SKM-1 treated with dmso at 0.1 percent for 144 hours (cell line): ENCODE data around the gene KPNA6.

Experiments
- DNase-seq: peaks from one replicate; lab custom pipeline; 2025; ENCODE audit not compliant: unreplicated experiment; lab: John Stamatoyannopoulos, UW

KPNA6 gene

DNA sequence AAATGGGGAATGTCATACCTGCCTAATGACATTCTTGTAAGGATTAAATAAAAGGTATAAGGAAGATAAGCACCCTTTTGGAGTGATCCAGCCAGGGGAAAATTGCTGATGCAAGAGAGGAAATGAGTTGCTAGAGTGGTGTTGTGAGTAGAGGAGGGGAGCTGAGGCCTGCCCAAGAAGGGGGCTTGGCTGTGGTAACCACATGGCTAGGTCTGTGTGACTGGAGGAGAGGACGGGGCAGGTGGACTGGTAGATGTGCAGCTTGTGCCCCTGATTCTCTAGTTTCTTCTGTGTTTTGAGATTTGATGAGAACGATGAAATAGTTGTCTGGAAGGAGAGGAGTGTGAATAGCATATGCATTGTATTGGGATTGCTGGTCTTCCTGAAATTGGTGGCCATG lies 78.2 kb downstream of the KPNA6 start:
- DNase-seq: no peak

DNA sequence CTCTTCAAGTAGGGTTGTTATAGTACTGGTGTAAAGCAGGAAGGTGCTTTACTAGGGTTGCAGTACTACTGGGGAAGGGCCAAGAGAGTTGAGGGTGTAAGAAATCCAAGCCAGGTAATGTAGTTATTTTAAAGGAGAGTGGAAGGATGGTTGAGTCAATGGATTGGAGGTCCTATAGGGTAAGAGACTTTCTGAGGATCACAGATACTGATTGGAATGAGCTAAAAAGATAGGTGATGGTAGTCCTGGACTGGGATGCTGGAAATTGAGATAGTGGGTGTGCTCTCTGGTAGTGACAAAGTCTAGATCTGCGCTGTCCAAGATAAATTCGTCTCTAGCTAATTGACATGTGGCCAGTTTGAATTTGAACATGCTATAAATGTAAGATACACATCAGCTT lies 78.6 kb downstream of the KPNA6 start:
- no peak for DNase-seq

DNA sequence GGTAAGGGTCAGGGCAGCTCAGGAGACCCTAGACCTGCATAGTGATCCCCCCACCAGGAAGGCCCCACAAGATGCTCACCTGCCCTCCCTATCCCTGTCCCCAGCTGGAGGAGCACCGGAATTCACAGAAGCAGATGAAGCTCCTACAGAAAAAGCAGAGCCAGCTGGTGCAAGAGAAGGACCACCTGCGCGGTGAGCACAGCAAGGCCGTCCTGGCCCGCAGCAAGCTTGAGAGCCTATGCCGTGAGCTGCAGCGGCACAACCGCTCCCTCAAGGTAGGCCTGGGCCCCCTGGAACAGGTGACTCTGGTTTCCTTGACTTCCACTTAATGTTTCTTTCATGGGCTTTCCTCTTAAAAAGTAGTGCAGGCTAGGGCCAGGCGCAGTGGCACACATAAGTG lies 80.0 kb downstream of the KPNA6 start:
- DNase-seq: no peak

DNA sequence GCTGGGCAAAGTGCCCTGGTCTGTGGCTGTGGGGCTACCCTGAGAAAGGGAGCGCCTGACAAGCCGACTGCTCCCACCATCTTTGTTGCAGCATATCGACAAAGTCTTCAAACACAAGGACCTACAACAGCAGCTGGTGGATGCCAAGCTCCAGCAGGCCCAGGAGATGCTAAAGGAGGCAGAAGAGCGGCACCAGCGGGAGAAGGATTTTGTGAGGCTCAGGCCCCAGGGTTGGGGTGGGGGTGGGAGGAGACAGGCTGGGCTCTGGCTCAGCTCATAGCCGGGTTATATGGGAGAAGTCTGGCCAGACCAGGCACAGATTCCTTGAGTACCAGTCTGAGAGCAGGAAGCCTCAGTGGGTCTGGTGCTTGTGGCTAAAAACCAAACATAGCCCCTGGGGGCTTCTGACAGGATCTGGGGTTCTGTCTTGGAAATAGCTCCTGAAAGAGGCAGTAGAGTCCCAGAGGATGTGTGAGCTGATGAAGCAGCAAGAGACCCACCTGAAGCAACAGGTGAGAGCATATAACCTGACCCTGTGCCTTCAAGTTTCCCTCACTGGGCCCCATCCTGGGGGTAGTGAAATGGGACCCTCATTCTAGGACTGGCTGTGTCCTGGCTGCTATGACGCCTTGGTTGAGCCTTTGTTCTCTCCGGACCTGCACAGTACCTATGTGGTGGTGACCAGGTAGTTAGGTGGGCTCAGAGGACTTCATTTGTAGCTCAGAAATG lies 84.5 kb downstream of the KPNA6 start:
- no peak for DNase-seq

DNA sequence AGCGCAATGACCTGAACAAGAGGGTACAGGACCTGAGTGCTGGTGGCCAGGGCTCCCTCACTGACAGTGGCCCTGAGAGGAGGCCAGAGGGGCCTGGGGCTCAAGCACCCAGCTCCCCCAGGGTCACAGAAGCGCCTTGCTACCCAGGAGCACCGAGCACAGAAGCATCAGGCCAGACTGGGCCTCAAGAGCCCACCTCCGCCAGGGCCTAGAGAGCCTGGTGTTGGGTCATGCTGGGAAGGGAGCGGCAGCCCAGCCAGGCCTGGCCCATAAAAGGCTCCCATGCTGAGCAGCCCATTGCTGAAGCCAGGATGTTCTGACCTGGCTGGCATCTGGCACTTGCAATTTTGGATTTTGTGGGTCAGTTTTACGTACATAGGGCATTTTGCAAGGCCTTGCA lies 87.1 kb downstream of the KPNA6 start:
- DNase-seq: no peak

DNA sequence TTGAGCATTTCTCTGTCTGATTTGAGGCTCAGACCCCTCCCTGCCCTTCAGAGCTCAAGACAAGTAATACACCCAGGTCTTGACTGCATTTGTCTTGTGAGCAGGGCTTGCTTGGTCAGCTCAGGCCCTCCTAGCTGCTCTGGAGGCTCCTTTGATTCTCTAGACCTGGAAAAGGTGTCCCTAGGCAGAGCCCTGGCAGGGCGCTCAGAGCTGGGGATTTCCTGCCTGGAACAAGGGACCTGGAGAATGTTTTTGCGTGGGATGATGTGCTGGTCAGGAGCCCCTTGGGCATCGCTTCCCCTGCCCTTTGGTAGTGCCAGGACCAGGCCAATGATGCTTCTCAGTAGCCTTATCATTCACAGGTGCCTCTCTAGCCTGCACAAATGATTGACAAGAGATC lies 87.7 kb downstream of the KPNA6 start:
- no peak for DNase-seq

DNA sequence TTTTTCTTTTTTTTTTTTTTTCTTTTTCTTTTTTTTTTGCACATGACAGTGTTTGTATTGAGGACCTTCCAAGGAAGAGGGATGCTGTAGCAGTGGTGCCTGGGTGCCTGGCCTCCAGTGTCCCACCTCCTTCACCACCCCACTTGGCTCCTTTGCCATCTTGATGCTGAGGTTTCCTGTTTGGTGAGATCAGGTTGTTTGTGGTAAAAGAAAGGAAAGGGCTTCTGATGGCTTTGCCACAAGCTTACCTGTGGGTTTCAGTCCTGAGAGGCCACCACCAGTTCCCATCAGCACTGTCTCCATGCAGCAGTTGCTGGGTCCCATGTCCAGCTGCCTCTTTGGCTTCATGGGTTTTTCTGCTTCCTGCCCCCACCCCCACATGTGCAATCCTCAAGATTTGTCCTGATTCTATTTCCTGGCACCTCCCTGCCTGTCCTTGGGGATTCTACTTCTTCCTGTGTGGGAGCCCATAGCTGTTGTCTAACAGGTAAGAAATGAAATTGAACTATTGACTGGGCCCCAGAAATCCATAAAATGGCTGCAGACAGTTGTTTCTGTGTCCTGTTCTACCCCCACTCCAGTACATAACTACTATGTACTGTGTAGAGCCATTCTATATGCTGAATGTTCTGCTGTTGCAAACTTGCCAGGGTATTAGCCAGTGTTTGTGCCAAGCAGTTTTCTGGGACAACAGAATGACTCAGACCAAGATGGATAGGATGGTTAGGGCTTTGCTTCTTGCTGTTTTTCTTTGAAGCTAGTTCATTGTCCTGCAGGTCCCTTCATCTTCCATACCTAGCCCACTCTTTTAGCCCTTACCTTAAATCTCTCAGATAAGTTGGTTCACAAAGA lies 88.3 kb downstream of the KPNA6 start:
- DNase-seq: no peak

DNA sequence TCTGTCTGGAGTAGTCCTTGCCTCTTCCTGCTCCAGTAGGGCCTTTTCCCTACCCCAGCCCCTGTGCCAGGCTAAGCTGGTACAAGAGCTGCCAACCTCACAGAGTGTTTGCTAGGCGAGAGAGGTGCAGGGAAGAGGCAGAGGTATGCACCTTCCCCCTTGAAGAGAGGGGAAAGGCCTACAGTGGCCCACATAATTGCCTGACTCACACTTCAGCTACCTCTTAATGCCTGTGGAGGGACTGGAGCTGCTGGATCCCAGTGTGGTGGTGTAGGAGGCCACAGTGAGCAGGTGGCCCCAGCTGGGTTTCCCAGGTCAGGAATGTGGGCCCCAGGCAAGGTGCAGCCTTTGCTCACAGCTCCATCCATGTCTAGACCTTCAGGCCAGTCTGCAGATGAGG lies 89.2 kb downstream of the KPNA6 start:
- no peak for DNase-seq

DNA sequence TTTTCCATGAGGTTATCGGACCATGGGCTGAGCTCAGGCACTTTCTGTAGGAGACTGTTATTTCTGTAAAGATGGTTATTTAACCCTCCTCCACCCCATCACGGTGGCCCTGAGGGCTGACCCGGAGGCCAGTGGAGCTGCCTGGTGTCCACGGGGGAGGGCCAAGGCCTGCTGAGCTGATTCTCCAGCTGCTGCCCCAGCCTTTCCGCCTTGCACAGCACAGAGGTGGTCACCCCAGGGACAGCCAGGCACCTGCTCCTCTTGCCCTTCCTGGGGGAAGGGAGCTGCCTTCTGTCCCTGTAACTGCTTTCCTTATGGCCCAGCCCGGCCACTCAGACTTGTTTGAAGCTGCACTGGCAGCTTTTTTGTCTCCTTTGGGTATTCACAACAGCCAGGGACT lies 90.0 kb downstream of the KPNA6 start:
- no peak for DNase-seq

DNA sequence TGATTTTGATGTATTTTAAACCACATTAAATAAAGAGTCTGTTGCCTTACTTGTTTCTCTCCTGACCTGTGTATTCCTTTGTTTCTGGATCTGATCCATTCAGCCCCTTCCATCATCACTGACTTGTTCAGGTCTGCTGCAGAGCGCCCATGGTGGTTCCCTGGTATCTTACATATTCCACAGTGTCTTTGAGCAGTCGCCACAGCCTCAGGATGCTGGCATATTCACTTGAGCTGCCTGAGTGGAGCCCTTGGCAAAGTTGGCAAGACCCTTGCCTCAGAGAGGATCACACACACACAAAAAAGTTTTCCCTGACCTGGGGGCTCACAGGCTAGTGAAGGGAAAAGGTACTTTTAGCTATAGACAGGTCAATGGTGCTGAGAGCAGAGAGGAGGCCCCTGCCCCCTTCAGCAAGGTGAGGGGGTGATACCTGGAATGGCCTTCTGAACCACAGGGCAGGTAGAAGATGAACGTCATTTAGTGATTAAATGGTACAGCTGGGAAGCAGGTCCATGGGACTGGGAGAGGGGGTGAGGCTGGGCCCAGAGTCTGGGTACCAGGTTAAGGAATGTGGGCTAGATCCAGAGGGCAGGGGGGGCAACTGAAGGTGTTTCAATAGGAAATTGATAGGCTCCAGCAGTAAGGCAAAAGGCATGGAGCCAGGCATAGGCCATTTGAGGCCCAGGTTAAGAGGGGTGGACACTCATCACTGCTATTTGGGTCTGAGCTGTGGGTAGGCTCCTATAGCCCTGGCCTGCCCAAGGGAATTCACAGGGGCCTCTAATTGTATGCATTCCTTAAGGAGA lies 90.6 kb downstream of the KPNA6 start:
- DNase-seq: no peak

DNA sequence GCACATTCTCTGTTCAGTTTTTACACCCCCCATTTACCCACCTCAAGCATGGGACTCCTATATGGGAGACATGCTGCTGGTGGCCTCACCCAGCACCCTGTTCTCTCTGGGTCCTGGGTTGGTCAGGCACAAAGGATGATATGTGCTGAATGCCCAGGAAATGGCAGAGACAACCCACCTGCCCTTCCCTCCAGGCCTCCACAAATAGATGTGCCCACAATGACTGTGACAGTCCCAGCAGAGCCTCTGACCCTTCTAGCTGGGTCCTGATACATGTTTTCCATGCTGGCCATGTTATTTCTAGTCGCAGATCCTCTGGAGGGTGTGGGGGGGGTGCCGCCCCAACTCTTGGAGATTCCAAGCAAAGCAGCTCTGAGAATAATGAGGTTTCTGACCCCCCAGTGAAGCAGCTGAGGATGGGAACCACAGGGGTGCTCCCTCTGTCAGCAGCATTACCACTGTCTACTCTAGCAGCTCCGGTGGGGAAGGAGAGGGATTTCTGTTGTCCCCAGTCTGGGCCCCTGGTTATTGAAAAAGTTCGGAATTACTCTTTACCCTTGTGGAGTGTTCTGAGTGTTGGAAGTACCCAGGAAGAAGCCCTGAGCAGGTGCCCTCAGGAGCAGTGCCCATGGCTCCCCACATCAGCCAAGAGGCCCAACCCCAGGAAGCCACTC lies 91.3 kb downstream of the KPNA6 start:
- no peak for DNase-seq

DNA sequence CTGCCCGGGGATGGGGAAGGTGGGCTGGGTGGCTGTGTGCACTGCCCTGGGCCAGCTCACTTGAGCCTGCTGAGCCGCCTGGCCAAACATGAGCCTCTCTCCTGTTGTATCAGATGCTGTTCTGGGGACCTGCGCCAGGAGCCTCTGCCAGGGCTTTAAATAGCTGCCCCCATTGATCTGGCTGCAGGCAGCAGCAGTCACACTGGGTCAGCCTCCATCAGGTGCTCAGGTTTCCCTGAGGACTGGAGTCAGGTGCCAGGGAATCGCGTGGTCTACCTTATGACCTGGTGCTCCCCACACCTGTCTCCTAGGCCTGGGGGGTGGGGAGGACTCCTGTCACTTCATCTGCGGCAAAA lies 91.8 kb downstream of the KPNA6 start:
- no peak for DNase-seq

DNA sequence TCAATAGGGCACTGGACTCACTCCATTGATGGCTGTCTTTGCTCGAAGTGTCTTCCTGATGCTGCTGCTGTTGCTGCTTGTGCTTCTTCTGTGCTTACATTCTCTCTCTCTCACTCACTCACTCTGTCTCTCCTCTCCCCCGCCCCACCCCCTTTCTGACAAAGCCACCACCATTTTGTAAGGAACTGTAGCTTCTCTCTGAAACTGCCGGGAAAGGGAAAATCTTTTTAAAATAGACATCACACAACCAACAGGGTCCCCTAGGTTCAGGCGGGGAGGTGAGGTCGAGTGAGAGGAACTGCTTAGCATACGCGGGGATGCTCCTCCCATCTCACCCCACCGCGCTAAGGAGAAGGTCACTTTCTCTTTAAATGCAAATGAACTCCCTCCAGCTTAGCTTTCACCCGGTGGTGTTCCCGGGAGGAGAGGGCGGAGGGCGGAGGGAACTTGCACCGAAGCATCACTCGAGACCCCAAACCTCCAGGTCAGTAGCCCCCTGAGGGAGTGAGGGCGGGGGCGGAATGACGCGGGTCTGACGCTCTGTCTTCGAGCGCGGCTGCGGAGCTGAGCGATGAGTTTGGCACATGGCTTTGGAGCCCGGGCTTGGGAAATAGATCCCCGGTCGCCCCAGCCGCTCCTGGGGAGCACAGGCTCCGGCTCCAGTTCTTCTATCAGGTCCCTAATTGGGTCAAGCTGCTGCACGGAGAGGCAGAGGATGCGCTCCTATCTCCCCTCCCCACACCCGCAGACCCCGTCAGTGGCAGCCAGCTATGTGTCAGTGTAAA lies 92.6 kb downstream of the KPNA6 start, which contains the start of gene CCDC28B:
TSS of gene CCDC28B (plus strand) at position 370 of the 785 bp plus-strand sequence. CDS start 1,341 bp downstream, outside the sequence.
- DNase-seq: peak; percentile 56

DNA sequence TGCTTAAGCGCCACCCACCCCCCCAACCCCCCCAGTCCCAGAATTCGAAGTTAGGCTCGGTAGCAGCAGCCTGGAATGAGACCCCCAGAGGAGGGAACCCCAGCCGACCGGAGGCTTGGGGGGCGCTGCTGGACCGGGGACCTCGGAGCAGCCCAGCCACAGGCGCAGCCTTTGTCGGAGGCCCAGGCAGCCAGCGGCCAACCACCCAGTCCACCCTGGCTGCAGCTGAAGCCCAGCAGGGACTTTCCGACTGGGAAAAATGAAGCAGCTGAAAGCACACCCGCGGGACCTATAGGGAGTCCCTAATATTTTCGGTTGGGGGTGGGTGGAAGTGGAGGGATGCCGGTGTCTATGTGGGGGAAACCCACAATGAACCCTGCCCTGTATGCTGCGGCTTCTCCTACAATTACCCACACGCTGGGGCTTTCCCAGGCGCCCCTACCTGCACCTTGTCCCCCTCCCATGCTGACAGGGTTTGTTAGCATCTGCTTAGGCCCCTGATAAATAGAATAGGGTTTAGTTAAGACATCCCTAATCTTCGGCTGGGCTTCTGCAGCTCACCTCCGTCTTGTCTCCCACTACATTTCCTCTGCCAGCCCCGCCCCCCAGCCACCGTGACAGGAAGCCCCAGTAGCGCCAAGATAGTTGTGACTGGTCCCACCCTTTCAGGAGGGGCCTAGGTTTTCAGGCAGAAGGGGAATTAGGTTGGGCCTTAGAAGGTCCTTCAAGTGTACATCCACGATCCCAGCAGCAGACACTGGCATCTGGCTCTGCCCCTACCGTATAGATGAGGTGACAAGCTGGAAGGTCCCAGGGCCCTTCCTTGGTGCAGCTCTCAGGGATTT lies 93.4 kb downstream of the KPNA6 start:
- no peak for DNase-seq

DNA sequence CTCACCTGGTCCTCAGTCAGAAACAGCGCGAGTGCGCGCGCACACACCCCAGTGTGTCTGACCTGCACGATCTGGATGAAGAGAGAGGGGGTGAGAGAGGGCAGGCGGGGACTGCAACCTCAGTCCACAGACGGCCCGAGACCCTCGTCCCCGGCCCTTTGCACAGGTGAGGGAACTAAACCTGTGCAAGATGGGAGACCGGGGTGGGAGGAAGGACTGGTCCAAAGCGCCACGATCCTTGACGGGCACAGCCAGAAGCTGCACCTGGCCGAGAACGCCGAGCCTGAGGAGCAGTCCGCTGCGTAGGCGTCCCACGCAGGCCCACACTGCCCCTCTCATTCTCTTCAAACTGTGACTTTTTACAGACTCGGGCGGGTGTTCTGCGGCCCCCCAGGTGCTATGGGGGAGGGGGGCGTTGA lies 97.1 kb downstream of the KPNA6 start:
- DNase-seq: no peak

DNA sequence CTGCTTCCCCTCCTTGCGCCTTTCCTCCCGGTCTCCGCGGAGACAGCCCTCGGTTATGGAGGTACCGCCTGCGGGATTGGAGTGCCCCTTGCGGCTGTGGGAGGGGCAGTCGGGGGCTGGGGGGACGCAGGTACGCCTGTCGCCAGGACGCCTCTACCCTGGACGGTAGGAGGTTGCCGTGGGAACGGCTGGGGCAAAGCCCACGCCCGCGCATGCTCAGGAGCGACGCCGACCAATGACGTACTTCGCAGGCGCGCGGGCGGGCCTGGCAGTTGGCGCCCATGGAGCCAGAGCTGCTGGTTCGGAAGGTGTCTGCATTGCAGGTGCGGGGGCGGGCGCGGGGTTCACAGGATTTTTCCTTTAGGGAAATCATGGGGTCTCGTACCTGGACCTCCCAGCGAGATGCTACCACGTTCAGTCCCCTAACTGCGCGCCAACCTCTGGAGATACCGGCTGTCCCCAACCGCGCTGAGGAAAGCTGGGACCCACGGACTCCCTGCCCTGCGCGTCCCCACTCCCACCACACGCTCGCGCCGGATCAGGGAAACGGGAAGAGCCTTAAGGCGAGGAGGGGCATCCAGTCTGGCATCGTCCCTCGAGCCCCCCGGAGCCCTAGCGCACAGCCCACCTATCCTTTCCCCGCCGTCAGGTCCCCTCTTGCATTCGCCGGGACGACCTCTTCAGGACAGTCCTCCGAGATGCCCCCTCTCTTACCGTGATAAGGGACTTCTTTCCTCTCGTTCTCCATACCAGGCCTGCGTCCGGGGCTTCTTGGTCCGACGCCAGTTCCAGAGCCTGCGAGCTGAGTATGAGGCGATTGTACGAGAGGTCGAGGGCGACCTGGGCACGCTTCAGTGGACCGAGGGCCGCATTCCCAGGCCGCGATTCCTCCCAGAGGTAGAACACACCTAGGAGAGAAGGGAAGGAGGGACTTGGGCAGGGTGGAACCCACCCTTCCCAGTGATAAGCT lies 97.8 kb downstream of the KPNA6 start, which contains the start of gene IQCC:
TSS of gene IQCC (plus strand) at position 271 of the 970 bp plus-strand sequence. CDS start at position 282, 11 bp downstream.
- peak; percentile 60 for DNase-seq

DNA sequence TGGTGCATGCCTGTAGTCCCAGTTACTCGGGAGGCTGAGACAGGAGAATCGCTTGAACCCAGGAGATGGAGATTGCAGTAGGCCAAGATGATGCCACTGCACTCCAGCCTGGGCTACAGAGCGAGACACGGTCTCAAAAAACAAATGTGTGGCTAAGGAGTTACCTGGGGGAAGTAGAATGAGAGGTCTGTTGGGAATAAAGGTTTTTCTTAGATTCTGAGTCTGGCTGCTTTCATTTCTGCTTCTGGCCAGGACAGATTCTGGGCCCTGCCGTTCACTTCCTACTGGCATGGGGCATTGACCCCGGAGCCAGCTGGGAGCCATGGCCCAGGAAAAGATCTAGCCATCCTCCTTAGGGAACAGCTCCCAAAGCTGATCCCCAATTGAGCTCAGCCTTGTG lies 100.6 kb downstream of the KPNA6 start:
- DNase-seq: no peak

DNA sequence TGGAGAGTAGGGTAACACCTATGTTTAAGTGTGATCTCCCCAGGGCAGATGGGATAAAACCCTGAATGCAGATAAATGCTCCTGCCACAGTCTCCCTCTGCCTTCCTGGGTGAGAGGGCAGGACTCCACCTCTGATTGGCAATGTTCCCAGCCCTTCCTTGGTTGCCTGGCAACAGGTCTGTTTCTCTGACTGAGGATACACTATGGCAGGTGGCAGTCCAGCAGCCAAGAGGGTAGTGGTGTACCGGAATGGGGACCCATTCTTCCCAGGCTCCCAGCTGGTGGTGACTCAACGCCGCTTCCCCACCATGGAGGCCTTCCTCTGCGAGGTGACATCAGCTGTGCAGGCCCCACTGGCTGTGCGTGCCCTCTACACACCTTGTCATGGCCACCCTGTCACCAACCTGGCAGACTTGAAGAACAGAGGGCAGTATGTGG lies 101.1 kb downstream of the KPNA6 start, which contains the start of gene DCDC2B:
TSS of gene DCDC2B (plus strand) at position 199 of the 438 bp plus-strand sequence. CDS start at position 204, 5 bp downstream.
- DNase-seq: no peak
